ENCODE measurements around the gene MAS1L.

Gene MAS1L

DNA sequence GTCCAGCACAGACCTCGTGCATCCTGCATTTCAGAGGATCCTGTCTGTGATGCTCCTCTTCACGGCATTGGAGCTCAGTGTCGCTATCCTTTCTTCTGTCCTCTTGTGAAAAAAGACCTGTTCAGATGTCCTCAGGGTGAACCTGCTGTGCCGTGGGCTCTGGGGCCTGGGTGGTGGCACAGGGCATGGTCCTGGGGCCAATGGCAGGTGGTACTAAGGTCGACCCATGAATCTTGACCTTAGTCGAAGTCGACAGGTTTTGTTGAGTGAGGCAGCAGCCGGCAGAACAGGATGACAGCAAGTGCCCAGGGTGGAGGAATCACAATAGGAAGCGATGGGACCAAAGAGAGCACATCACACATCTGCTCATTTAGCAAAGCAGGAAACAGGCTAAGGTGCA is 22.0 kb upstream of the MAS1L start:
- DNase-seq: no peak

GRCh38 chr6:29509239-29509638 is 21.5 kb upstream of the MAS1L start:
- no peak for DNase-seq

GRCh38 chr6:29507319-29507718 is 19.6 kb upstream of the MAS1L start:
- no peak for DNase-seq

- DNase-seq: no peak
Measured at GRCh38 chr6:29506446-29507067, 18.8 kb upstream of the MAS1L start.

- DNase-seq: no peak
Measured at GRCh38 chr6:29505808-29506207, 18.1 kb upstream of the MAS1L start.

- no peak for DNase-seq
Measured at GRCh38 chr6:29504961-29505360, 17.2 kb upstream of the MAS1L start.

DNA sequence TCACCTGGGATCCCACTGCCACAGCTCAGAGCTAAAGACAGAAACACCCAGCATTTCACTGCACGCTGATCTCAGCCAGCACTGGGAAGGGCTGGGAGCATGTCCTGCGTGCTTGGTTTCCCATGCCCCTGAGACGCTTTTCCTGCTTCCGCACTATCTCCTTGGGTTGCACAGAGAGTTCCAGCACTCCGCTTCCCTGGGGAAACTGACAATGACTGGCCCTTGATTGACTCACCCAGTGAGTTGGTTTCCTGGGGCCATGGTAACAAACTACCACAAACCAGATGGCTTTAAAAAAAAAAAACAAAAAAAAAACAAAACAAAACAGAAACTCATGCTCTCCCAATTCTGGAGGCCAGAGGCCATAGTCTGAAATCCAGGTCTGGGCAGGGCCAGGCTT is 14.8 kb upstream of the MAS1L start:
- no peak for DNase-seq

- no peak for DNase-seq
Measured at GRCh38 chr6:29502181-29502580, 14.4 kb upstream of the MAS1L start.

- DNase-seq: no peak
Measured at GRCh38 chr6:29501106-29501505, 13.3 kb upstream of the MAS1L start.

DNA sequence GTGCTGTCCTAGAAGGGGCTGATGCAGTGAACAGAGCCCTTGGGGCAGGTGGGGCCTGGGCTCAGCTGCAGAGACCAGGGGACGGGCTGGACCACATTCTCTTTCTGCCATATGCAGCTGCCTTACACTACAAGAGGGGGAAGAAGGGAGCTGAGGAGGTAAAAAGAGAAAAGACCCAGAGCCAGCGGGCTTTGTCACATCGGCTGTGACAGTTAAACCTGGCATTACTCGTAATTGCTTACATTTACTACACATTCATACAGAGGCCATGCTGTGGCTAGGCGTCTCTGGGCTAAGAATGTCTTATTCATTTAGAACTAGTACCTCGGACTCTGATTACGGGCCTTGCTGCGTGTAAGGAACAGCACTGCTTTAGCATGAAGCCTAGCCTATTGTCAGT is 12.8 kb upstream of the MAS1L start:
- no peak for DNase-seq

- DNase-seq: no peak
Measured at GRCh38 chr6:29499704-29500103, 11.9 kb upstream of the MAS1L start.

GRCh38 chr6:29496961-29497360 is 9.2 kb upstream of the MAS1L start:
- no peak for DNase-seq

DNA sequence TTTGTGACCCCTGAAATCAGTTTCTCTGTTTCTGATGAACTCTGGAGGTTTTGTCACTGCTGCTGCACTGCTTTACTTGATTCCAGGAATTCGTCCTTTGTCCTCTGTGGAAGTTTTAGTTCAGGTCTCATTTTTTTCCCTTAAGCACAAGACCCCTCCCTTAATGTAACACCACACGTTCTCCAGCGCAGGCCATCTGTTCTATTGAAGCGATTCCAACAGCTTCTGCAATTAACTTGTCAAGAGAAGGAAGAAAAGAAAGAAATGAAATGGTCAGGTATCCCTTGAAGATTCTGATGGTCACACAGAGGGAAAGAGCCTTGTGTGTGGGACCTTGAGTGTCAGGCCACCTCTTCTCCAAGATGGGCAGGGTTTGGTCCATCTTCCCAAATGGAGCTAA is 7.8 kb upstream of the MAS1L start:
- no peak for DNase-seq

DNA sequence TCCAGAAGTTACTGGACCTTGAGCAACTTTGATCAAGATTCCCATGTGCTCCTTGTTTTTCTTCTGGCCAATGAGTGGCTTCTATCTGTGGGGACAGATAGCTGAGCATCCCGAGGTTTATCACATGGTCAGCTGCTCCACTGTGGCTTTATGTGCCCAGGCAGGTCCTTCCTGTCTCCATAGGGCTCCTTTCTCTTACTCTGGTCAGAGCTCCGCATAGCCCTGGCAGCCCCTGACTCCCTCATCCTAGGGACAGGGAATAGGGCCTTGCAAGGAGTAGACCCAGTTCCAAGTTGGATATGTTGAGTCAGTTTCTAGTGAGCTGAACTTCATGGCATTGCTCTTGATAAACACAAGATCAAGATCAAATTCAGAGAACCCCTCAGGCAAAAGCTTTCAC is 6.4 kb upstream of the MAS1L start:
- DNase-seq: no peak

DNA sequence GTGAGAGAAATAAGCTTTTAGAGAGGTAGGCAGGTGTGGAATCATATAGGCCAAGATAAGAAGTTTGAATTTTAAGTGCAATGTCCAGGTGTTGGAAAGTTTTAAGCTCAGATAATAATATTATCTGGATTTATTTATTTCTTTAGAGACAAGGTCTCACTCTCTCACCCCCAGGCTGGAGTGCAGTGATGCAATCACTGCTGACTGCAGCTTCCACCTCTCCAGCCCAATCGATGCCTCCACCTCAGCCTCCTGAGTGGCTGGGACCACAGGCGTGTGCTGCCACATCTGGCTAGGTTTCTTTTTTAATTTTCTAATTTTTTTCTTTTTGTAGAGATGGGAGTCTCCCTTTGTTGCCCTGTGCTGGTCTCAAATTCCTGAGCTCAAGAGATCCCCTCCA is 5.5 kb upstream of the MAS1L start:
- no peak for DNase-seq

DNA sequence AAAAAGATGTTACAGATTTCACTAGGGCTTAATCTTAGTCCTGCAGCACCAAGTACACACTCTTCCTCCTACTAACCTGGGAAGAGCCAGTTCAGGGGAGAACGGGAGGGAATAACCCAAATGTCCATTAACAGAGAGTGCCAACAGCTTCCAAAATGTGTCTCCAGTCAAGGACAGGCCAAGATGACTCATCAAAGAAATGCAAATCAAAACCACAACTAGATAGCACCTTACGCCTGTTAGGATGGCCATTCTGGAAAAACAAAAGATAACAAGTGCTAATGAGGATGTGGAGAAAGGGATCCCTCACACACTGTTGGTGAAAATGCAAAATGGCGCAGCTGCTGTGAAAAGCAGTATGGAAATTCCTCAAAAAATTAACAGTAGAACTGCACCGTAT is 3.8 kb upstream of the MAS1L start:
- DNase-seq: no peak

DNA sequence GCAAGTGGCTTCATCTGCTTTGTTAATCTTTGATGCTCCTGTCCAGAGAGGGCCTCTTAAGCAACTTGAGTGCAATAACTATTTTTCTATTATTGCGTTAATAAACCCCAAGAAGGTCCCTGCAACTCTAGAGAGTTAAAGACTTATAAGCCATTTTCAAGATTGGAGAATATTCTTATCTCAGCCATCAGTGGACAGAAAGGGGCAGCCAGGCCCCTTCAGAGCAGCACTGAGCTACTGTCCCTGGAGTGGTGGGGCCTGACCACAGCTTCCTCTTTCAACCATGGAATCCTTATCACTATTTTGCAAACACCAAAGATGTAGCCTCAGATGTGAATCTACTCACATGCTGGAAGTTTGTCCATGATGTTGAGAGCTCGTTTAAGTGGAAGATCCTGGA is 2.8 kb upstream of the MAS1L start:
- no peak for DNase-seq

GRCh38 chr6:29490055-29490454 is 2.3 kb upstream of the MAS1L start:
- DNase-seq: no peak

- no peak for DNase-seq
Measured at GRCh38 chr6:29489286-29489685, 1.5 kb upstream of the MAS1L start.

- no peak for DNase-seq
Measured at GRCh38 chr6:29488874-29489273, 1.1 kb upstream of the MAS1L start.

GRCh38 chr6:29487131-29487530 is 625 bp downstream of the MAS1L start:
- no peak for DNase-seq

GRCh38 chr6:29486577-29486976 is 1.2 kb downstream of the MAS1L start:
- no peak for DNase-seq

- no peak for DNase-seq
Measured at GRCh38 chr6:29483735-29484134, 4.0 kb downstream of the MAS1L start.

- DNase-seq: no peak
Measured at GRCh38 chr6:29483186-29483585, 4.6 kb downstream of the MAS1L start.

GRCh38 chr6:29479560-29479959 is 8.2 kb downstream of the MAS1L start:
- DNase-seq: no peak

GRCh38 chr6:29478740-29479139 is 9.0 kb downstream of the MAS1L start:
- no peak for DNase-seq

Measured in NCI-H1105 treated with DMSO at 0.1 percent for 48 hours (cell line).